Natural killer cell (primary cell): ENCODE measurements around the gene ZNF165. TPM values are rescaled to one million over a fixed set of nuclear protein-coding genes. Genes with fewer than 3 reads are reported as not detected.

ENCODE experiments used
- ATAC-seq, 3 donors: fragments of 150-1000 bp in 2 of 3; fragments of 200-7000 bp in 1 of 3; cut with Tn5 transposase; 1 replicate in 1 of 3; 2 replicates in 2 of 3; pipeline ENCODE4 v1.10.0; 2021; ENCODE audit warnings: mild to moderate bottlenecking in 2 of 3, moderate library complexity in 2 of 3
- DNase-seq, 2 donors: peaks; one replicate each; pipeline versions ENCODE4 v3.0.0 to v3.0.0-alpha.2; 2013 to 2021; ENCODE audit warnings: mixed read lengths in 1 of 2
- H3K27ac ChIP-seq: one replicate; pipeline ENCODE4 v1.5.1; 2013; ENCODE audit warnings: mild to moderate bottlenecking, low read length
- H3K27me3 ChIP-seq: one replicate; pipeline ENCODE4 v1.6.1; 2013; ENCODE audit warnings: low read length; ENCODE audit not compliant: control insufficient read depth, insufficient read depth
- H3K36me3 ChIP-seq: one replicate; pipeline ENCODE4 v1.6.1; 2013; ENCODE audit warnings: low read length; ENCODE audit not compliant: control insufficient read depth, insufficient read depth
- H3K4me1 ChIP-seq: one replicate; pipeline ENCODE4 v1.6.1; 2013; ENCODE audit warnings: low read length; ENCODE audit not compliant: control insufficient read depth, insufficient read depth
- H3K4me3 ChIP-seq: one replicate; pipeline ENCODE4 v1.5.1; 2013; ENCODE audit warnings: low read length
- H3K9me3 ChIP-seq: one replicate; pipeline ENCODE4 v1.6.1; 2013; ENCODE audit warnings: low read length; ENCODE audit not compliant: control insufficient read depth, insufficient read depth
- H3K27ac Mint-ChIP-seq, 2 donors: one replicate each; pipeline ENCODE4 v1.8.0; 2022; ENCODE audit warnings: mild to moderate bottlenecking in 2 of 2, mixed read lengths in 2 of 2, moderate library complexity in 1 of 2
- H3K27me3 Mint-ChIP-seq, 2 donors: one replicate each; pipeline ENCODE4 v1.8.0; 2022; ENCODE audit warnings: low read depth in 2 of 2, mixed read lengths in 2 of 2
- H3K36me3 Mint-ChIP-seq: one replicate; pipeline ENCODE4 v1.8.0; 2022; ENCODE audit warnings: mixed read lengths
- H3K4me1 Mint-ChIP-seq, 2 donors: one replicate each; pipeline ENCODE4 v1.8.0; 2022; ENCODE audit warnings: mixed read lengths in 2 of 2
- H3K4me3 Mint-ChIP-seq: one replicate; pipeline ENCODE4 v1.8.0; 2022; ENCODE audit warnings: mild to moderate bottlenecking, moderate library complexity, mixed read lengths
- H3K9me3 Mint-ChIP-seq, 2 donors: one replicate each; pipeline ENCODE4 v1.8.0; 2022; ENCODE audit warnings: mixed read lengths in 2 of 2
- CTCF ChIP-seq: fragments of 200-600 bp; IDR thresholded peaks from one replicate; pipeline ENCODE4 v1.8.0; 2022; ENCODE audit warnings: antibody characterized with exemption
- WGBS: methylation state at CpG from one replicate; pipeline ENCODE4 v1.1.7; 2013; ENCODE audit warnings: missing lambda C conversion rate; ENCODE audit not compliant: insufficient coverage; 5-methylcytosine and 5-hydroxymethylcytosine counted together
- intact Hi-C: fragments of 100-400 bp; cut with micrococcal nuclease; formaldehyde crosslinking; loops from one replicate; pipeline ENCODE4 v1.14.2; 2022
- total RNA-seq, 4 donors: library from RNA; stranded (reverse); fragments of 120-200 nt in 1 of 4; gene quantifications; one replicate each; pipeline versions ENCODE4 v1.2.3 to v1.2.4, GENCODE V29; 2013 to 2022

ZNF165 gene
- total RNA-seq, 3 donors from 2014 or later (not counting 1 experiment from before 2014, with no cell fraction given), result 0.61 to 2.2 (median 0.85) TPM

- no peaks in the 10 kb centered on the region for H3K36me3 Mint-ChIP-seq
- intact Hi-C loops, result no loop called here
- DNase-seq, result no peak
- H3K9me3 Mint-ChIP-seq, result no peaks in the 10 kb centered on the region
- no peak for ATAC-seq
- H3K27me3 ChIP-seq, result no peaks in the 10 kb centered on the region
- H3K27ac Mint-ChIP-seq, result no peak overlapping the region
- H3K4me1 Mint-ChIP-seq, result no peaks in the 10 kb centered on the region
- peaks cover 0 to 7% of the 10 kb centered on the region in 2 donors for H3K27me3 Mint-ChIP-seq
- H3K4me3 Mint-ChIP-seq, result no peak overlapping the region
- no peak overlapping the region for H3K27ac ChIP-seq
- H3K9me3 ChIP-seq, result no peaks in the 10 kb centered on the region
- TF ChIP-seq CTCF, result no peak
- H3K4me3 ChIP-seq, result no peak overlapping the region
- peaks cover 19% of the 10 kb centered on the region for H3K36me3 ChIP-seq
- H3K4me1 ChIP-seq, result no peaks in the 10 kb centered on the region
- 90% methylated on average over 2 of the region's 3 CpGs for WGBS
Measured at GRCh38 chr6:28111964-28112363, 31.6 kb downstream of the ZNF165 start.

GRCh38 chr6:28115799-28116198 lies 35.4 kb downstream of the ZNF165 start:
- DNase-seq, result no peak
- WGBS, result 95% methylated on average over 2 of the region's 2 CpGs
- no peak overlapping the region for H3K27ac ChIP-seq
- Mint-ChIP-seq H3K9me3 (no peaks in the 10 kb centered on the region), H3K4me1 (no peaks in the 10 kb centered on the region), H3K27me3 (no peaks in the 10 kb centered on the region), H3K4me3 (no peak overlapping the region), H3K27ac (no peak overlapping the region), H3K36me3 (peaks cover 17% of the 10 kb centered on the region)
- no peak for ATAC-seq
- H3K4me1 ChIP-seq, result no peaks in the 10 kb centered on the region
- H3K27me3 ChIP-seq, result no peaks in the 10 kb centered on the region
- H3K9me3 ChIP-seq, result no peaks in the 10 kb centered on the region
- no peak for TF ChIP-seq CTCF
- H3K36me3 ChIP-seq, result peaks cover 32% of the 10 kb centered on the region
- H3K4me3 ChIP-seq, result no peak overlapping the region
- intact Hi-C loops, result no loop called here

GRCh38 chr6:28117386-28118050 lies 37.1 kb downstream of the ZNF165 start:
- ATAC-seq, result no peak
- Histone ChIP-seq H3K27me3 (no peaks in the 10 kb centered on the region), H3K4me1 (no peaks in the 10 kb centered on the region), H3K36me3 (peaks cover 37% of the 10 kb centered on the region), H3K9me3 (no peaks in the 10 kb centered on the region), H3K4me3 (no peak overlapping the region), H3K27ac (no peak overlapping the region)
- intact Hi-C loops, result no loop called here
- WGBS, result 93% methylated on average over 1 of the region's 2 CpGs
- TF ChIP-seq CTCF, result no peak
- Mint-ChIP-seq H3K27ac (no peak overlapping the region), H3K4me1 (no peaks in the 10 kb centered on the region), H3K9me3 (no peaks in the 10 kb centered on the region), H3K36me3 (peaks cover 17% of the 10 kb centered on the region), H3K27me3 (no peaks in the 10 kb centered on the region), H3K4me3 (no peak overlapping the region)
- DNase-seq, result no peak

- Histone ChIP-seq H3K4me1 (no peaks in the 10 kb centered on the region), H3K4me3 (no peak overlapping the region), H3K27me3 (no peaks in the 10 kb centered on the region), H3K9me3 (no peaks in the 10 kb centered on the region), H3K36me3 (peaks cover 37% of the 10 kb centered on the region), H3K27ac (no peak overlapping the region)
- Mint-ChIP-seq H3K27ac (no peak overlapping the region), H3K4me1 (no peaks in the 10 kb centered on the region), H3K4me3 (no peak overlapping the region), H3K36me3 (peaks cover 17% of the 10 kb centered on the region), H3K27me3 (no peaks in the 10 kb centered on the region), H3K9me3 (no peaks in the 10 kb centered on the region)
- intact Hi-C loops, result no loop called here
- no peak for DNase-seq
- TF ChIP-seq CTCF, result no peak
- ATAC-seq, result no peak
- 94% methylated on average over 1 of the region's 1 CpG for WGBS
Measured at GRCh38 chr6:28118217-28118616, 37.8 kb downstream of the ZNF165 start.
